ENCODE results near the gene NRL.

Gene NRL

GRCh38 chr14:24051789-24052655 lies 62.7 kb downstream of the NRL start, which contains the start of gene CARMIL3:
Gene CARMIL3, plus strand, starts transcription at chr14:24052009. Its CDS starts 145 bp downstream, at chr14:24052154.
- TF ChIP-seq GATA2 (IDR thresholded peaks at IDR 0.05; ENCODE audit: low read depth, low read length), result no peak
- no peak for TF ChIP-seq GATA3 (IDR thresholded peaks at IDR 0.05; ENCODE audit: low read depth, low read length)

GRCh38 chr14:24051176-24051788 lies 63.5 kb downstream of the NRL start:
- TF ChIP-seq GATA3 (IDR thresholded peaks at IDR 0.05; ENCODE audit: low read depth, low read length) (no peak), GATA2 (IDR thresholded peaks at IDR 0.05; ENCODE audit: low read depth, low read length) (no peak)

GRCh38 chr14:24042746-24043145 lies 72.0 kb downstream of the NRL start:
- TF ChIP-seq GATA3 (IDR thresholded peaks at IDR 0.05; ENCODE audit: low read depth, low read length) (no peak), GATA2 (IDR thresholded peaks at IDR 0.05; ENCODE audit: low read depth, low read length) (no peak)

GRCh38 chr14:24040692-24041091 lies 74.1 kb downstream of the NRL start:
- TF ChIP-seq GATA3 (IDR thresholded peaks at IDR 0.05; ENCODE audit: low read depth, low read length), result no peak
- no peak for TF ChIP-seq GATA2 (IDR thresholded peaks at IDR 0.05; ENCODE audit: low read depth, low read length)

- TF ChIP-seq GATA2 (IDR thresholded peaks at IDR 0.05; ENCODE audit: low read depth, low read length) (no peak), GATA3 (IDR thresholded peaks at IDR 0.05; ENCODE audit: low read depth, low read length) (no peak)
Observed at GRCh38 chr14:24038686-24039085, 76.1 kb downstream of the NRL start.

- TF ChIP-seq GATA2 (IDR thresholded peaks at IDR 0.05; ENCODE audit: low read depth, low read length) (no peak), GATA3 (IDR thresholded peaks at IDR 0.05; ENCODE audit: low read depth, low read length) (no peak)
Observed at GRCh38 chr14:24037658-24038037, 77.1 kb downstream of the NRL start.

- TF ChIP-seq GATA3 (IDR thresholded peaks at IDR 0.05; ENCODE audit: low read depth, low read length) (no peak), GATA2 (IDR thresholded peaks at IDR 0.05; ENCODE audit: low read depth, low read length) (no peak)
Observed at GRCh38 chr14:24036169-24036962, 78.4 kb downstream of the NRL start.

GRCh38 chr14:24032727-24033418 lies 81.9 kb downstream of the NRL start:
- TF ChIP-seq GATA2 (IDR thresholded peaks at IDR 0.05; ENCODE audit: low read depth, low read length), result no peak
- TF ChIP-seq GATA3 (IDR thresholded peaks at IDR 0.05; ENCODE audit: low read depth, low read length), result no peak

Measured in SH-SY5Y (cell line).